ENCODE measurements around the gene CPZ. TPM values are rescaled to one million over a fixed set of nuclear protein-coding genes. Genes with fewer than 3 reads are reported as not detected.

CPZ gene
- total and polyA plus RNA-seq, 4 donors: 11.9 to 82.0 (median 32.4) TPM

DNA sequence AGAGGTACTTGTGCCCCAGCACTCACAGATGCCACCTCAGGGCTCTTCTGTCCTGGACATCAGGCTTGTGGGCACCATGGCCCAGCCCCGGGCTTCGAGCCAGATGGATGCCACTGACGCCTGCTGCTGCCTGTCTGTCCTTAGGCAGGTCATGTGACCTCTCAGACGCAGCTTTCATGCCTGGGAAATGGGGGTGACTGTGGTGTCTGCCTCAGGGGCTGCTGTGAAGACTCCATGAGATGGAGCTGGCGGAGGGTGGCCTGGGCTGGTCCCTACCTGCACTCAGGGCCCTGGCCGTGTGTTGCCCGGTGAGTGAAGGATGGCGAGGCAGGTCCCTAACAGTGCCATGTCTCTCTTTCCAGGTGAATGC, 6.5 kb downstream of the CPZ start:
- Histone ChIP-seq H3K4me3 (ENCODE audit: low read depth, low read length) (no peak overlapping the region), H3K27ac (ENCODE audit: low read depth, low read length) (no peak overlapping the region), H3K9me3 (ENCODE audit: control insufficient read depth, insufficient read depth, low read length) (no peaks in the 10 kb centered on the region), H3K36me3 (ENCODE audit: control insufficient read depth, insufficient read depth, low read length) (no peaks in the 10 kb centered on the region), H3K27me3 (ENCODE audit: control insufficient read depth, insufficient read depth, low read length) (peaks cover 3% of the 10 kb centered on the region), H3K4me1 (ENCODE audit: control insufficient read depth, insufficient read depth, low read length) (peaks cover 13% of the 10 kb centered on the region)
- 90% methylated on average over 8 of the region's 8 CpGs for WGBS (ENCODE audit: insufficient coverage)
- no peak for DNase-seq (ENCODE audit: low read depth in 4 of 6, low spot score in 6 of 6)

DNA sequence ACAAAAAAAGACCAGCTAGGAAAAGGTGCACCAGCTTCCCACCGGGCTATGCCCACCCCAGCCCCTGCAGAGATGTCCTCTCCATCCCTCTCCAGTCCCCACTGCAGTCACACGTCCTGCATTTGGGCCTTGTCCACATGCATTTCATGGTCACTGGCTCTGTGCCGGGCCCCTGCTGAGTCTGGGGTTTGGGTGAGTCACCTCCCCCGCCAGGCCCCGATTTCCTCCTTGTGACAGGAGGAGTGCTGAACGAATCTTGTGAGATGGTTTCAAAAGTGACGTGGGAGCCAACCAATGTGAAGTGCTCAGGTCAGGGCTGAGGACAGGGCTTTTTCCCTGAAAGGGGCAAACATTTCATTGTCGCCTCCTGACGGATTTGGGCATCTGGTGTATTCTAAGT, 7.1 kb downstream of the CPZ start:
- Histone ChIP-seq H3K36me3 (ENCODE audit: control insufficient read depth, insufficient read depth, low read length) (no peaks in the 10 kb centered on the region), H3K4me1 (ENCODE audit: control insufficient read depth, insufficient read depth, low read length) (peaks cover 13% of the 10 kb centered on the region), H3K27ac (ENCODE audit: low read depth, low read length) (no peak overlapping the region), H3K4me3 (ENCODE audit: low read depth, low read length) (no peak overlapping the region), H3K9me3 (ENCODE audit: control insufficient read depth, insufficient read depth, low read length) (no peaks in the 10 kb centered on the region), H3K27me3 (ENCODE audit: control insufficient read depth, insufficient read depth, low read length) (no peaks in the 10 kb centered on the region)
- DNase-seq (ENCODE audit: low read depth in 4 of 6, low spot score in 6 of 6): no peak
- 57% methylated on average over 5 of the region's 9 CpGs for WGBS (ENCODE audit: insufficient coverage)

DNA sequence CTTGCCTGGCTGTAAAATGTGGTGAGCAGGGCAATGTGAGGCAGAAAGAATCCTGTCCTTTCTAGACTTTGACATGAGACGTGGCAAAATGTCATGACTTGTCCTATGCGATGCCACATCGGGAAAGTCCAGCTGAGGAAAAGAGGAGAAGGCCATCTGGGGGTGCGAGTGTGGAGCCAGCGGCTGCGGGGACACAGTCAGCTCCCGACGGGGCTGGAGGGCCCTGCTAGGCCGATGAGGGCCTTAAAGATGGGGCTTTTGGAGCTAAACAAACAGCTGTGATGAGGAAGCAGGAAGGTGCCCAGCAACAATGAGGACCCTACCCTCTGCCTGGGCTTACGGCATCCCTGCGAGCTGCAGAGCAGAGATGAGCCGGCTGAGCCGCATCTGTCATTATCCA, 7.7 kb downstream of the CPZ start:
- no peak overlapping the region for H3K4me3 ChIP-seq (ENCODE audit: low read depth, low read length)
- no peaks in the 10 kb centered on the region for H3K27me3 ChIP-seq (ENCODE audit: control insufficient read depth, insufficient read depth, low read length)
- H3K36me3 ChIP-seq (ENCODE audit: control insufficient read depth, insufficient read depth, low read length): no peaks in the 10 kb centered on the region
- WGBS (ENCODE audit: insufficient coverage): 75% methylated on average over 13 of the region's 13 CpGs
- no peaks in the 10 kb centered on the region for H3K9me3 ChIP-seq (ENCODE audit: control insufficient read depth, insufficient read depth, low read length)
- DNase-seq (ENCODE audit: low read depth in 4 of 6, low spot score in 6 of 6): no peak
- no peak overlapping the region for H3K27ac ChIP-seq (ENCODE audit: low read depth, low read length)
- peaks cover 12% of the 10 kb centered on the region for H3K4me1 ChIP-seq (ENCODE audit: control insufficient read depth, insufficient read depth, low read length)

DNA sequence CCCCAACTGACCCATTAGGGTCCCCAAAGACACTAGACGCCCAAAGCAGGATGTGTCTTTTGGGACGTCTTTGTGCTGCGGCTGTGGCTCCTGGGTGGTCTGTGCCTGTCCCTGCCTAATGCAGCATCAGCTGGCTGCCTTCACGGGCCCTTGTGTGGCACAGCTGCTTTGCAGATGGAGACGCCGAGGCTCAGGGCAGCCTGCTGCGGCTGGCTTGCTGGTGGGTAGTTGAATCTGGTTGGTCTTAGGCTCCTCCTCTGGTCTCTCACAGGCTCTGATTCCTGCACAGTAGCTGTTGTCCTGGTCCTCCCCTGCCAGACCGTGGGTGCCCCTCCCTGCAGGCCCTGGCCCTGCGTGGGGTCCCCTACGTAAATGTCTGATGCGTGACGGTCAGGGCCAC, 8.1 kb downstream of the CPZ start:
- WGBS (ENCODE audit: insufficient coverage): 48% methylated on average over 12 of the region's 12 CpGs
- Histone ChIP-seq H3K36me3 (ENCODE audit: control insufficient read depth, insufficient read depth, low read length) (no peaks in the 10 kb centered on the region), H3K27ac (ENCODE audit: low read depth, low read length) (no peak overlapping the region), H3K9me3 (ENCODE audit: control insufficient read depth, insufficient read depth, low read length) (no peaks in the 10 kb centered on the region), H3K4me3 (ENCODE audit: low read depth, low read length) (no peak overlapping the region), H3K27me3 (ENCODE audit: control insufficient read depth, insufficient read depth, low read length) (no peaks in the 10 kb centered on the region), H3K4me1 (ENCODE audit: control insufficient read depth, insufficient read depth, low read length) (peaks cover 10% of the 10 kb centered on the region)
- peak in 1 of 6 donors; percentile 71 for DNase-seq (ENCODE audit: low read depth in 4 of 6, low spot score in 6 of 6)

DNA sequence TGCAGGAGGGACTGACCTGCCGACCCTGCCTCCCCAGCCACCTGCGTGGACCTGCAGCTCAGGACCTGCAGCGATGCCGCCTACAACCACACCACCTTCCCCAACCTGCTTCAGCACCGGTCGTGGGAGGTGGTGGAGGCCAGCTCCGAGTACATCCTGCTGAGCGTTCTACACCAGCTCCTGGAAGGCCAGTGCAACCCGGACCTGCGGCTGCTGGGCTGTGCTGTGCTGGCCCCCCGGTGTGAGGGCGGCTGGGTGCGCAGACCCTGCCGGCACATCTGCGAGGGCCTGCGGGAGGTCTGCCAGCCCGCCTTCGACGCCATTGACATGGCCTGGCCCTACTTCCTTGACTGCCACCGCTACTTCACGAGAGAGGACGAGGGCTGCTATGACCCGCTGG, 8.5 kb downstream of the CPZ start:
- Histone ChIP-seq H3K4me3 (ENCODE audit: low read depth, low read length) (no peak overlapping the region), H3K36me3 (ENCODE audit: control insufficient read depth, insufficient read depth, low read length) (no peaks in the 10 kb centered on the region), H3K27ac (ENCODE audit: low read depth, low read length) (no peak overlapping the region), H3K4me1 (ENCODE audit: control insufficient read depth, insufficient read depth, low read length) (peaks cover 10% of the 10 kb centered on the region), H3K27me3 (ENCODE audit: control insufficient read depth, insufficient read depth, low read length) (no peaks in the 10 kb centered on the region), H3K9me3 (ENCODE audit: control insufficient read depth, insufficient read depth, low read length) (no peaks in the 10 kb centered on the region)
- WGBS (ENCODE audit: insufficient coverage): 92% methylated on average over 23 of the region's 23 CpGs
- DNase-seq (ENCODE audit: low read depth in 4 of 6, low spot score in 6 of 6): no peak

DNA sequence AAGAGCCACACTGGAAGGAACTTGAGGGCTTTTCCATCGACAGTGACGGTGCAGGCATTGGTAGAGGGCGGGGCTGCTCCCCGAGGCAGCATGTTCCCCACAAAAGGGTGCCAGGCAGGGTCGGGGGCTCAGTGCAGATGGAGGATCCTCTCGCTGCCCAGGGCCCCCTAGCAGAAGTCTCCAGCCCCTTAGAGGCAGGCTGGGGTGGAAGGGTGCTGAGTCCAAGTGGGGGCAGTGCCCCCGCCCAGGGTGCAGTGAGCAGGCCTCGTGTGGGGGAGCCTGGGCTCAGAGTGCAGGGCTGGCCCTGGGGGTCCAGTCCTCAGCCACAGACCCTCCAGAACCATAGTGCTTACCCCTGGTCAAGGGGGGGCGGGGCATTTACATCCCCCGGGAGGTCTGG, 9.0 kb downstream of the CPZ start:
- no peak overlapping the region for H3K27ac ChIP-seq (ENCODE audit: low read depth, low read length)
- no peaks in the 10 kb centered on the region for H3K36me3 ChIP-seq (ENCODE audit: control insufficient read depth, insufficient read depth, low read length)
- no peak overlapping the region for H3K4me3 ChIP-seq (ENCODE audit: low read depth, low read length)
- no peaks in the 10 kb centered on the region for H3K9me3 ChIP-seq (ENCODE audit: control insufficient read depth, insufficient read depth, low read length)
- WGBS (ENCODE audit: insufficient coverage): 82% methylated on average over 10 of the region's 10 CpGs
- no peak for DNase-seq (ENCODE audit: low read depth in 4 of 6, low spot score in 6 of 6)
- H3K27me3 ChIP-seq (ENCODE audit: control insufficient read depth, insufficient read depth, low read length): no peaks in the 10 kb centered on the region
- H3K4me1 ChIP-seq (ENCODE audit: control insufficient read depth, insufficient read depth, low read length): peaks cover 10% of the 10 kb centered on the region

DNA sequence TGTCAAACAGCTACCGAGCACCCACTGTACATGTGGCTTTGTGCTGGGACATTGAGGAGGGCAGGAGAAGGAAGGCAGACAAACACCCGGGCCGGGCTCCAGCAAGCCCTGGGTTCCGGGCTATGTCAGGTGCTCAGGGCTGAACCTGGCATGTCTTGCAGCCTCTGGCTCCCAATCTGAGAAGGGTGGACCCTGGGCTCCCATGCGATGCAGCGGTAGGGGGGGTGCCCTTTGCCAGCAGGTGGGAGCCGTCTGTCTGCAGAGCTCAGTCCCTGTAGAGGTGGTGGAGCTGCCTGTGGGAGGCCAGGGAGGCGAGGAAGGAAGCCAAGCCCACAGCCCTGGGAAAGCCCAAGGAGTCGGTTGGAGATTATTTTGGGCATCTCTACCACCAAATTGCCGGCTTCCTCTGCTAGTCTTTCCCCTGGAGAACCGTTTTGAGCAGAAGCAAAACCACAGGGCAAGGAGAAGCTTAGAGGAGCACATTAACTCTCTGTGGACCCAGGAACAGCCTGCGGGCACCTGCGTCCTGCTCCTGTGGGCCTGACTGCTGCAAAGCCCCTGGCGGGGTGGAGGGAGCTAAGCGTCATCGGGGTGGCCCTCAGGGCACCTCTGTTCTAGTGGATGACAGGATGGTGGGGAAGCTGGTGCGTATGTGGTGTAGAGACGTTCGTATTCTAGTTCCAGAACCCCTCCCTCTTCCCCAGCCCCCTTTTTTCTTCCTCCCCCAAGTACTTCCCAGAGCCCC, 10.3 kb downstream of the CPZ start:
- no peak for DNase-seq (ENCODE audit: low read depth in 4 of 6, low spot score in 6 of 6)
- H3K4me3 ChIP-seq (ENCODE audit: low read depth, low read length): no peak overlapping the region
- H3K36me3 ChIP-seq (ENCODE audit: control insufficient read depth, insufficient read depth, low read length): no peaks in the 10 kb centered on the region
- WGBS (ENCODE audit: insufficient coverage): 74% methylated on average over 11 of the region's 19 CpGs
- no peak overlapping the region for H3K27ac ChIP-seq (ENCODE audit: low read depth, low read length)
- no peaks in the 10 kb centered on the region for H3K9me3 ChIP-seq (ENCODE audit: control insufficient read depth, insufficient read depth, low read length)
- peaks cover 16% of the 10 kb centered on the region for H3K4me1 ChIP-seq (ENCODE audit: control insufficient read depth, insufficient read depth, low read length)
- H3K27me3 ChIP-seq (ENCODE audit: control insufficient read depth, insufficient read depth, low read length): peaks cover 6% of the 10 kb centered on the region

DNA sequence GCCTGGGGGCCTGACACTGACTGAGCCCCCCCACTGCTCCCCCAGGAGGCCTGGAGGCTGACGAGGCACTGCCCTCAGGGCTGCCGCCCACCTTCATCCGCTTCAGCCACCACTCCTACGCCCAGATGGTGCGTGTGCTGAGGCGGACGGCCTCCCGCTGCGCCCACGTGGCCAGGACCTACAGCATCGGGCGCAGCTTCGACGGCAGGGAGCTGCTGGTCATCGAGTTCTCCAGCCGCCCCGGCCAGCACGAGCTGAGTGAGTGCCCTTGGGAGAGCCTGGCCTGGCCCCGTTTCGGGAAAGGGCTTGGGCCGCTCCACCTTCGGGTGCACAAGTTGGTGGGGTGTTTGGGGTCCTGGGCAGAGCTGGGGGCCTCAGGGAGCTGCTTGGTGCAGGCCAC, 11.4 kb downstream of the CPZ start:
- H3K9me3 ChIP-seq (ENCODE audit: control insufficient read depth, insufficient read depth, low read length): no peaks in the 10 kb centered on the region
- 73% methylated on average over 18 of the region's 22 CpGs for WGBS (ENCODE audit: insufficient coverage)
- no peak overlapping the region for H3K27ac ChIP-seq (ENCODE audit: low read depth, low read length)
- no peaks in the 10 kb centered on the region for H3K36me3 ChIP-seq (ENCODE audit: control insufficient read depth, insufficient read depth, low read length)
- DNase-seq (ENCODE audit: low read depth in 4 of 6, low spot score in 6 of 6): no peak
- peaks cover 20% of the 10 kb centered on the region for H3K4me1 ChIP-seq (ENCODE audit: control insufficient read depth, insufficient read depth, low read length)
- no peak overlapping the region for H3K4me3 ChIP-seq (ENCODE audit: low read depth, low read length)
- H3K27me3 ChIP-seq (ENCODE audit: control insufficient read depth, insufficient read depth, low read length): peaks cover 6% of the 10 kb centered on the region

DNA sequence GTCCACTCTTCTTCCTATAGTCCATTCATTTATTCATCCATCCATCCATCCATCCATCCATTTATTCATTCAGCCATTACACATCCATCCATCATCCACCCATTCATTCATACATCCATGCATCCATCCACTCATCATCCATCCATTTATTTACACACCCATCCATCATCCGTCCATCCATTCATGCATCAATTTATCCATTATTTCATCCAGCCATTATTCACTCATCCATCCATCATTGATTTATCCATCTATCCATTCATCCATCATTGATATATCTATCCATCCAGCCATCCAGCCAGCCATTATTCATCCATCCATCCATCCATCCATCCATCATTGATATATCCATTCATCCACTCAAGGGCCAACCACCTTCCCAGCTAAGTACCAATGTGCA, 12.7 kb downstream of the CPZ start:
- peaks cover 16% of the 10 kb centered on the region for H3K4me1 ChIP-seq (ENCODE audit: control insufficient read depth, insufficient read depth, low read length)
- no peaks in the 10 kb centered on the region for H3K36me3 ChIP-seq (ENCODE audit: control insufficient read depth, insufficient read depth, low read length)
- H3K4me3 ChIP-seq (ENCODE audit: low read depth, low read length): no peak overlapping the region
- H3K27me3 ChIP-seq (ENCODE audit: control insufficient read depth, insufficient read depth, low read length): peaks cover 6% of the 10 kb centered on the region
- no peak for DNase-seq (ENCODE audit: low read depth in 4 of 6, low spot score in 6 of 6)
- H3K9me3 ChIP-seq (ENCODE audit: control insufficient read depth, insufficient read depth, low read length): no peaks in the 10 kb centered on the region
- H3K27ac ChIP-seq (ENCODE audit: low read depth, low read length): no peak overlapping the region
- 100% methylated on average over 1 of the region's 1 CpG for WGBS (ENCODE audit: insufficient coverage)

DNA sequence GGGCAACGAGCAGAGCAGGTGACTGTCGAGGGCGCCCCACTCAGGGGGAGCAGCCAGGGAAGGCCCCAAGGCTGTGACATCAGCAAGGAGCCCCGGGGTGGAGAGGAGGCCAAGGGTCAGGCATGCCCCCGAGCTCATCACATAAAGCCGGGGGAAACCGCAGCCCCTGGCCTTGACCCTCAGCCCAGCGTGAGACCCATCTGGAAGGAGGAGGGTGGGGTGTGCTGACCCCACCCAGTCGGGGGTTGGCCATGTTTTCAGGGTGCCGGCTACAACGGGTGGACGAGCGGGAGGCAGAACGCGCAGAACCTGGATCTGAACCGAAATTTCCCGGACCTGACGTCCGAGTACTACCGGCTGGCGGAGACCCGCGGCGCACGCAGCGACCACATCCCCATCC, 13.9 kb downstream of the CPZ start:
- no peak overlapping the region for H3K27ac ChIP-seq (ENCODE audit: low read depth, low read length)
- H3K4me3 ChIP-seq (ENCODE audit: low read depth, low read length): no peak overlapping the region
- WGBS (ENCODE audit: insufficient coverage): 83% methylated on average over 13 of the region's 26 CpGs
- peaks cover 10% of the 10 kb centered on the region for H3K4me1 ChIP-seq (ENCODE audit: control insufficient read depth, insufficient read depth, low read length)
- no peaks in the 10 kb centered on the region for H3K9me3 ChIP-seq (ENCODE audit: control insufficient read depth, insufficient read depth, low read length)
- no peaks in the 10 kb centered on the region for H3K36me3 ChIP-seq (ENCODE audit: control insufficient read depth, insufficient read depth, low read length)
- peaks cover 6% of the 10 kb centered on the region for H3K27me3 ChIP-seq (ENCODE audit: control insufficient read depth, insufficient read depth, low read length)
- no peak for DNase-seq (ENCODE audit: low read depth in 4 of 6, low spot score in 6 of 6)
